ENCODE measurements around the gene UFM1. TPM values are rescaled to one million over a fixed set of nuclear protein-coding genes. Genes with fewer than 3 reads are reported as not detected.

The UFM1 gene
- total and polyA plus RNA-seq, 2 of the 13 experiments (the other 11 are each of a cell fraction or from before 2014, with no cell fraction given) = 42.6 to 47.0 TPM

DNA sequence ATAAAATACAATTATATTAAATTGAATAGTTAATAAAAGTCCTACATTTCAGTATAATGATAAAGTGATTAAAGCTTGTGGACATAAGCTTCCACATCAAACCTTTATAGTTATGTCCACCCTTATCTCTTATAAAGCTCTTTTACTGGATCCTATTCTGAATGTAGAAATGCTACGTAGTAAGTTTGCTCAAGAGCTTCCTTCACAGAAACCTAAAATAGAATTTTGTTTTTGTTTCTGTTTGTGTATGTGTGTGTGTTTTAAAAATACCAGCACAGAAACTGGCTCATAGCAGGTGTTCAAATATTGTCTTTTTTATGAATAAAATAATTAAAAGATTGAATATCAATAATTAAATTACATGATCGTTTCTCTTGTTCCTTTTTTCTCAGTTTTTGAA, 21.0 kb upstream of the UFM1 start (continued):
- TF ChIP-seq FOXK1 (CRISPR knock-in tag; IDR thresholded peaks at IDR 0.05; ENCODE audit: borderline replicate concordance, low read depth) (no peak), CAMTA2 (CRISPR knock-in tag; IDR thresholded peaks at IDR 0.05; ENCODE audit: borderline replicate concordance) (no peak)

DNA sequence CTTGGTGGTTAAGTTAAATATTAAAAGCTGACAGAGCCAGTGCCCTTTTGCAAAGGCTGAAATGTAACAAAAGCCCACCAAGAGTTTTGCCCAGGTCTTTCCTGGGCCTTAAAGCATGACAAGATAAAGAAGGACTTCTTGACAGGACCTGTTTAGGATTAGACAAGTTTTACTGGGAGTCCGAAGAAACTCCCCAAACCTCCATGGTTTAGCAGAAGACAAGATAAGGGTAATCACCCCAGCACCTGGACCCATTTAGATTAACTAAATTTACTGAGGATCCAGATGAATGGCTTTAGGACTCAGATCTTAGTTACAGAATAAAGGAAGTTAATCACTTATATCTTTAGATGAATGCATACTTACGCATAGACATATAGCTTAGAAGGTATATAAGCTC, 14.8 kb upstream of the UFM1 start:
- Histone ChIP-seq H3K79me2 (ENCODE audit: insufficient read depth, low read length) (no peaks in the 10 kb centered on the region), H3K27ac (ENCODE audit: extremely low read length, insufficient read depth, low read length) (no peak overlapping the region), H3K4me1 (ENCODE audit: insufficient read depth, low read length) (no peaks in the 10 kb centered on the region), H3K36me3 (replicated peaks in 1 of 2; ENCODE audit: control insufficient read depth in 1 of 2, insufficient read depth in 2 of 2, low read length in 2 of 2) (no peaks in the 10 kb centered on the region), H2AFZ (ENCODE audit: low read length) (no peak overlapping the region), H3K27me3 (ENCODE audit: control insufficient read depth in 1 of 2, insufficient read depth in 2 of 2, low read length in 2 of 2) (no peaks in the 10 kb centered on the region), H3K4me2 (ENCODE audit: low read depth, low read length) (no peak overlapping the region), H3K9me3 (ENCODE audit: low read length) (no peaks in the 10 kb centered on the region), H3K9ac (ENCODE audit: insufficient read depth, low read depth, low read length) (no peak overlapping the region), H3K4me3 (replicated peaks in 1 of 3; ENCODE audit: insufficient read depth in 1 of 3, low read depth in 2 of 3, low read length in 3 of 3) (no peak overlapping the region), H4K20me1 (ENCODE audit: insufficient read depth, low read length) (no peaks in the 10 kb centered on the region)
- CTCF ChIA-PET (ENCODE audit: low intra/inter-chr PET ratio, low total read pairs) = no interaction called here
- intact Hi-C loops (cut with micrococcal nuclease; ENCODE audit: unreplicated experiment) = no loop called here
- POLR2A ChIA-PET = interaction anchor here (0.7 kb wide), 1 partner anchor 15 kb away, joined by 3 read pairs; the partner anchor contains the start of gene UFM1
- WGBS (ENCODE audit: low lambda C conversion rate) = 93% methylated on average over 2 of the region's 2 CpGs
- ATAC-seq (no peak), FAIRE-seq (no peak), DNase-seq (ENCODE audit: low spot score) (no peak)
- BruUV-seq (replicated peaks) = no TSS peak
- in situ Hi-C loops (cut with HindIII; ENCODE audit: extremely low pct_ligation_motif_present, low pct_unique_long_range_greater_than_20kb) = no loop called here
- TF ChIP-seq ZNF83 (CRISPR knock-in tag; IDR thresholded peaks at IDR 0.05; ENCODE audit: borderline replicate concordance) = no peak
- TF ChIP-seq, protein P1, sequence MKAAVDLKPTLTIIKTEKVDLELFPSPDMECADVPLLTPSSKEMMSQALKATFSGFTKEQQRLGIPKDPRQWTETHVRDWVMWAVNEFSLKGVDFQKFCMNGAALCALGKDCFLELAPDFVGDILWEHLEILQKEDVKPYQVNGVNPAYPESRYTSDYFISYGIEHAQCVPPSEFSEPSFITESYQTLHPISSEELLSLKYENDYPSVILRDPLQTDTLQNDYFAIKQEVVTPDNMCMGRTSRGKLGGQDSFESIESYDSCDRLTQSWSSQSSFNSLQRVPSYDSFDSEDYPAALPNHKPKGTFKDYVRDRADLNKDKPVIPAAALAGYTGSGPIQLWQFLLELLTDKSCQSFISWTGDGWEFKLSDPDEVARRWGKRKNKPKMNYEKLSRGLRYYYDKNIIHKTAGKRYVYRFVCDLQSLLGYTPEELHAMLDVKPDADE (CRISPR knock-in tag; IDR thresholded peaks at IDR 0.05) = no peak
- no peak for TF ChIP-seq ATF7-NPFF (CRISPR knock-in tag; IDR thresholded peaks at IDR 0.05; ENCODE audit: low read depth)
- TF ChIP-seq, protein P2, sequence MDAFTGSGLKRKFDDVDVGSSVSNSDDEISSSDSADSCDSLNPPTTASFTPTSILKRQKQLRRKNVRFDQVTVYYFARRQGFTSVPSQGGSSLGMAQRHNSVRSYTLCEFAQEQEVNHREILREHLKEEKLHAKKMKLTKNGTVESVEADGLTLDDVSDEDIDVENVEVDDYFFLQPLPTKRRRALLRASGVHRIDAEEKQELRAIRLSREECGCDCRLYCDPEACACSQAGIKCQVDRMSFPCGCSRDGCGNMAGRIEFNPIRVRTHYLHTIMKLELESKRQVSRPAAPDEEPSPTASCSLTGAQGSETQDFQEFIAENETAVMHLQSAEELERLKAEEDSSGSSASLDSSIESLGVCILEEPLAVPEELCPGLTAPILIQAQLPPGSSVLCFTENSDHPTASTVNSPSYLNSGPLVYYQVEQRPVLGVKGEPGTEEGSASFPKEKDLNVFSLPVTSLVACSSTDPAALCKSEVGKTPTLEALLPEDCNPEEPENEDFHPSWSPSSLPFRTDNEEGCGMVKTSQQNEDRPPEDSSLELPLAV (CRISPR knock-in tag; conservative IDR thresholded peaks at IDR 0.05; ENCODE audit: low read depth) = no peak
- TF ChIP-seq ZNF138 (CRISPR knock-in tag; IDR thresholded peaks at IDR 0.05; ENCODE audit: low read depth) = no peak

All from HepG2 (cell line).